ENCODE results near the gene SUGCT.

DNA sequence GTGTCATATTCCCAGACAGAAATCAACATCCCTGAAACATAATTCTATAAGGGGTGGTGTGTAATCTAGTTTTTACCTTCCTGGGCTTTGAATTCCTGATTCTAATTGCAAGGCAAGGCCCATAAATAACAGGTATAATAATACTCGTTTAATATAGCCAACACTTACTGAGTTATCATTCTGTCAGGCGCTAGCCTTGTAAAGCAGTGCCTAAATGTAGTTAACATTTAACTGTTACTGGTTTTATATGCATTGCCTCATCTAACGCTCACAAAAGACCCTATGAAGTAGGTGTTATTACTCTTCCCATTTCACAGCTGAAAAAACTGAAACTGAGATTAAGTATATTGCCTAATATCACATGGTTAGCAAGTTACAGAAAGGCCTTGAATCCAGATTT, 772.5 kb downstream of the SUGCT start:
- TF ChIP-seq, protein P1, sequence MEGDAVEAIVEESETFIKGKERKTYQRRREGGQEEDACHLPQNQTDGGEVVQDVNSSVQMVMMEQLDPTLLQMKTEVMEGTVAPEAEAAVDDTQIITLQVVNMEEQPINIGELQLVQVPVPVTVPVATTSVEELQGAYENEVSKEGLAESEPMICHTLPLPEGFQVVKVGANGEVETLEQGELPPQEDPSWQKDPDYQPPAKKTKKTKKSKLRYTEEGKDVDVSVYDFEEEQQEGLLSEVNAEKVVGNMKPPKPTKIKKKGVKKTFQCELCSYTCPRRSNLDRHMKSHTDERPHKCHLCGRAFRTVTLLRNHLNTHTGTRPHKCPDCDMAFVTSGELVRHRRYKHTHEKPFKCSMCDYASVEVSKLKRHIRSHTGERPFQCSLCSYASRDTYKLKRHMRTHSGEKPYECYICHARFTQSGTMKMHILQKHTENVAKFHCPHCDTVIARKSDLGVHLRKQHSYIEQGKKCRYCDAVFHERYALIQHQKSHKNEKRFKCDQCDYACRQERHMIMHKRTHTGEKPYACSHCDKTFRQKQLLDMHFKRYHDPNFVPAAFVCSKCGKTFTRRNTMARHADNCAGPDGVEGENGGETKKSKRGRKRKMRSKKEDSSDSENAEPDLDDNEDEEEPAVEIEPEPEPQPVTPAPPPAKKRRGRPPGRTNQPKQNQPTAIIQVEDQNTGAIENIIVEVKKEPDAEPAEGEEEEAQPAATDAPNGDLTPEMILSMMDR (conservative IDR thresholded peaks at IDR 0.05; ENCODE audit: low read depth, low read length) = no peak
- no peak for TF ChIP-seq EZH2 (IDR thresholded peaks at IDR 0.05; ENCODE audit: borderline replicate concordance, low read depth, low read length, poor library complexity, severe bottlenecking)

All from A673 (cell line).